IPS-11a (cell line): ENCODE measurements around the gene NUDT14.

Experiments
- H3K4me3 ChIP-seq: one replicate; pipeline ENCODE4 v1.5.1; 2013; ENCODE audit warnings: low read depth, low read length, control low read depth

NUDT14 gene

GRCh38 chr14:105176513-105176912 lies 4.6 kb downstream of the NUDT14 start:
- no peak overlapping the region for H3K4me3 ChIP-seq

- no peak overlapping the region for H3K4me3 ChIP-seq
Observed at GRCh38 chr14:105173901-105174894, 6.9 kb downstream of the NUDT14 start.

DNA sequence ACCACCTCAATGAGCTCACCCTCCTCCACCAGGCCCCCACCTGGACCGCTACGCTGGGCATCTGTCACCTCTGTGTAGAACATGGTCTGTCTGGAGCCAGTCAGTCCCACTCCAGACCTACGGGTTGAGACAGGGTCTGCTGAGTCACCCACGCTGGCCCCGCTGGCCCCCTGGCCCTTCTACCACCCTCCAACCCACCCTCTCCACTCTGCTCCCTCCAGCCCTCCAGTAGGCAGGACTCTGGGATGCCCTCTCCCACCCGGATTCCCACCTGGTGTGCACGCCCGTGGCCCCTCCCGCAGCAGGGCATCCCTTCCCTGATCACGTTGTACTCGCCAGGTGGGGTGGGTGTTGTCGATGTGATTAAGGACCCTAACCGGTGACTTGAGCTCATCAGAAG lies 8.0 kb downstream of the NUDT14 start:
- no peak overlapping the region for H3K4me3 ChIP-seq

- no peak overlapping the region for H3K4me3 ChIP-seq
Observed at GRCh38 chr14:105172476-105172875, 8.6 kb downstream of the NUDT14 start.

DNA sequence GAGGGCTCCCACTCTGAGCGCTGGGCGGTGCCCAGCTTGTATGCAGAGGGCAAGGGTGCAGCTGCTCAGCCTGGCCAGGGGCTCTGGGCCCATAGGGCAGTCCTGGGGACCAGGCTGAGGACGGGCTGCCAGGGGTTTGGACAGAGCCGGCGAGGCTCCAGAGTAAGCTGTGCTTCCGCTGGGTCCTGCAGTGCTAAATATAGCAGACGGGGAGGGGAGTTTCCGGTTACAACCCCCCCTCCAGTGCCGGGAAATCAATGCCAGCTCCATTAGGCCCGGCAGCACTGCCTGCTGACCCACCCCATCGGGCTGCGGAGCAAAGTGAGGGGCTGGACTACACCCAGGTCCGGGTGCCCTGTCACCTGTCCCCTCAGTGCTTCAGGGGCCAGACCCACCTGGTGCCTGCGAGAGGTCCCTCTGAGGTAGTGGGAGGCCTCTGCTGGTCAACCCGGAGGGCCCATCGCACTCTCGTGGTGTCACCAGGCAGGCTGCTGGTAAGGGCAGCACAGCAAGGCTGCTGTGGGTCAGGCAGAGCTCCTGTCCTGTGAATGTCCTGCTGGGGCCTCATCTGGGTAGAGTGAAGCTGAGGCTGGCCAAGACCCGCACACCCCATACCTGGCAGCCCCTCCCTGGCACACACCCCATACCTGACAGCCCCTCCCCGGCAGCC lies 10.0 kb downstream of the NUDT14 start:
- H3K4me3 ChIP-seq: no peak overlapping the region

- no peak overlapping the region for H3K4me3 ChIP-seq
Observed at GRCh38 chr14:105169776-105170655, 11.1 kb downstream of the NUDT14 start.

GRCh38 chr14:105168979-105169507 lies 12.1 kb downstream of the NUDT14 start:
- no peak overlapping the region for H3K4me3 ChIP-seq

- H3K4me3 ChIP-seq: peak within 1 kb of the TSS; percentile 20
Observed at GRCh38 chr14:105168496-105168978, 12.6 kb downstream of the NUDT14 start, which contains the start of gene JAG2. Gene JAG2, minus strand, starts transcription at chr14:105168776. Its CDS starts 356 bp downstream, at chr14:105168420.

DNA sequence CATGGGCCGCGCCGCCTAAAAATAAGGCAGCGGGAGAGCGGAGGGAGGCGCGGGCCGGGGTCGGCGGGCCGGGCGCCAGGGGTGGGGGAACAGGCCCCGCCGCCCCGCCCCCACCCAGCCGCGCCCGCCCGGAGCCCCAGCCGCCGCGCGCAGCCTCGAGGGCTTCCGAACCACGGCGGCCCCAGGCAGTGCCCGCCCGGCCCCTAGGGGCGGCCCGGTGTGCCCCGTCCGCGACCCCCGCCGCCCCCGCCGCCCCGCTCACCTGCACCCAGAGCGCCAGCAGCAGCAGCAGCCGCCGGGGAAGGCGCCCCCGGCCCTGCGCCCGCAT lies 13.1 kb downstream of the NUDT14 start:
- H3K4me3 ChIP-seq: peak overlapping the region; percentile 20

- peak overlapping the region; percentile 20 for H3K4me3 ChIP-seq
Observed at GRCh38 chr14:105167303-105168092, 13.6 kb downstream of the NUDT14 start.

DNA sequence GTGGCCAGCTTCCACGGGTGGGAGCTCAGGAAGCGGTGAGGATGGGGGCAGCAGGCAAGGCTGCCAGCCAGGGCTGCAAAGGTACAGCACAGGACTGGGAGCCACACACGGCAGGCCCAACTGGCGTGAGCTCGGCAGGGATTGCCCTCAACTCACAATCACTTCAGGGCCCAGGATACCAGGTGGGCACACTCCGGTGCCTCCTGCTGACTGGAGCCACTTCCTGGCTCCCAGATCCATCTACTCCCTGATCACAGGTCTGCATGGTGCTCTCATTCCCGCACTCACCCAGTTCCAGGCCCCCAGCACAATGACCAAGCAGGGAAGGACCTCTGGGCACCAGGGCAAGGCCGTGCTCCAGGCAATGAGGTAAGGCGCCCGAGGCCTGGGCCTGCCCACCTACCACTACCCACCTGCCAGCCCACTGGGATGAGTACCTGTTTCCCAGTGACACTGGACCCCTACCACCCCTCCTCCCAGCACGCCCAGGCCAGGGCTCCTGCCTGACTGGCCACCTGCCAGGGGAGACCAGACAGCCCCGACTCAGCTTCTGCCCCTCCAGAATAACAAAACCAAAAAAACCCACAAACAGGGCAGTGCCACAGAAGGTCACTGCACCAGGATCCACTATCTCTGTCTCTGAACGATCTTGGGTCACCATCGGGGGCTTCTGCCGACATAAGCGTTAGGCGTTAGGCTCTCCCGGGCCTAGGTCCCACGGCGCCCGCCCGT lies 14.4 kb downstream of the NUDT14 start:
- no peak overlapping the region for H3K4me3 ChIP-seq

GRCh38 chr14:105165761-105166485 lies 15.2 kb downstream of the NUDT14 start:
- no peak overlapping the region for H3K4me3 ChIP-seq

DNA sequence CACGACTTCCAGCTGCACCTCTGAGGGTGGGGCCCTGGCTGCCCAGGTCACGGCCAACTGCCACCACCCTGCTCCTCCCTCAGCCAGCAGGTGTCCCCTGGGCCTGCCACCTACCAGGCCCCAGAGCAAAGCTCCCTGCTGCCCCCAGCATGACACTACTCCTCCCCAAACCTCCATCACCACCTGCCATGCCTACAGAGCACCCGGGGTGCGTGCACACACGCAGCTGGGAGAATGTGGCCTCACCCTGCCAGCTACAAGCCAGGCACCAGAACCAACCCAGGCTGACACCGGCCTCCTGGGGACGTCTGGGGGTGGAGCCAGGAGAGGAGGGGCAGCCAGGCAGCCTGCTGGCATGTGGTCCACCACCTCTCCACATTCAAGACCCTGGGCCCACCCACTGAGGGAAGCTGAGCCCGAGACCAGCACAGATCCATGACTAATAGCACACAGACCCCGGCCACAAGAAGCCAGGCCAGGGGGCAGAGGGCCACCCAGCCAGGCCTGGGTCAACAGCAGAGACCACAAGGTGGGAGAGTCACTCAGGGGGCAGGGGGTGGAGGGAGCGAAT lies 15.9 kb downstream of the NUDT14 start:
- no peak overlapping the region for H3K4me3 ChIP-seq

DNA sequence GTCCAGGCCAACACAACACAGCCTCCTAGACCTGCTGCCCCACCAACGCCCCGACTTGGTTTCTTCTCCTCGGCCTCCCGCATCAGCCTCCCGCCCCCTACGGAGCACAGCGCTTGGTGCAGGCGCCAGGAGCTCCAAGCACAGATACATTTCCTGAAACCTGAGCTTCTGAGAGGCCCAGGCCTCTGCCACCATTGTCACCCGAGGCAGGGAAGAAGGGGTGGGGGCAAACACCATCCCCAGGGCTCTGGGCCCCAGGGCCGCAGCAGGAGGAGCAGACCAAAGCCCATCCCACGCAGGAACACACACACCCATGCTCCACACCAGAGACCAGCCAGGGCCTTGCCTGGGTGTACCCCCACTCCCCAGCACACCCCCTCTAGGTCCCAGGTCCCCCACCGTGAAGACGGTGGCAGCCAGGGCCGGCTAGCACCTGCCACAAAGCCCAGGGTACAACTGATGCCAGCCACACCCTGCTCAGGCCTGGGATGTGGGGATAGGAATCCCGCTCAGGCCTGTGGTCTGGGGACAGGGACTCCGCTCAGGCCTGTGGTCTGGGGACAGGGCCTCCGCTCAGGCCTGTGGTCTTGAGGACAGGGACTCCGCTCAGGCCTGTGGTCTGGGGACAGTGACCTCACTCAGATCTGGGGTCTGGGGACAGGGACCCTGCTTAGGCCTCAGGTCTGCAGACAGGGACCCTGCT lies 17.9 kb downstream of the NUDT14 start:
- no peak overlapping the region for H3K4me3 ChIP-seq

DNA sequence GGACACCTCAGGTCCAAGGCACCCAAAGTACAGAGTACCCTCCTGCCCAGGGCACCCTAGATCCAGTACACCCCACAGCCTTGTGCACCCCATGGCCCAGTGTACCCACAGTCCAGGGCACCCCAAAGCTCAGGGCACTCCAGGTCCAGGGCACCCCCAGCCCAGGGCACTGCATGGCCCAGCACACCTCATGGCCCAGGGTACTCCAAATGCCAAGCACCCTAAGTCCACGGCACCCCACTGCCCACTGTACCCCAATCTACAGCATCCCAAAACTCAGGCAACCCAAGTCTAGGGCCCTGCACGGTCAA lies 18.5 kb downstream of the NUDT14 start:
- H3K4me3 ChIP-seq: no peak overlapping the region

DNA sequence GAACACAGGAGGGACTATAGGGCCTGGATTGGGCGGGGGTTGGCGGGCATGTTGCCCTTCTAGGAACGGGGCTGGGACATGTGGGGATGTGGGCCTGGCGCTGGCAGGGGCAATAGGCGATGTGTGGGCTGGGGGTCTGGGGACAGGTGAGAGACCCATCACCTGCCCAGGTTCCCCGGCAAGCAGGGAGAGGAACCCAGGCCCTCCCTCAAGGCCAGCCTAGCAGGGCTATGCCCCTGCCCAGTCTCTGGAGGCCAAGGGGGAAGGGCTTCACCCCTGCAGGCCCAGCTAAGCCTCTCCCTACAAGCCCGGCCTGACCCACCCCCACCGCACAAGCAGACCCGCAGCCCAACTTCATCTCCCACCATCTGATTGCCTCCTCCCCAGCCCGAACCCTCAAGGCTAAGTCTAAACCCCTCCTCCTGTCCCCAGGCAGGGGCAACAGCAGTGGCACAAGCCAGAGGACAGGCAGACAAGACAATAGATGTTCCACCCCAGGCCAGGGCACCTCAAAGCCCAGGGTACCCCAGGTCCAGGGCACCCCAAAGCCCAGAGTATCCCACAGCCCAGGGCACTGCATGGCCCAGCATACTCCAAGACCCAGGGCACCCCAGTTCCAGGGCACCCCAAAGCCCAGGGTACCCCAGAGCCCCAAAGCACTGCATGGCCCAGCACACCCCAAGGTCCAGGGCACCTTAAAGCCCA lies 19.0 kb downstream of the NUDT14 start:
- H3K4me3 ChIP-seq: no peak overlapping the region

DNA sequence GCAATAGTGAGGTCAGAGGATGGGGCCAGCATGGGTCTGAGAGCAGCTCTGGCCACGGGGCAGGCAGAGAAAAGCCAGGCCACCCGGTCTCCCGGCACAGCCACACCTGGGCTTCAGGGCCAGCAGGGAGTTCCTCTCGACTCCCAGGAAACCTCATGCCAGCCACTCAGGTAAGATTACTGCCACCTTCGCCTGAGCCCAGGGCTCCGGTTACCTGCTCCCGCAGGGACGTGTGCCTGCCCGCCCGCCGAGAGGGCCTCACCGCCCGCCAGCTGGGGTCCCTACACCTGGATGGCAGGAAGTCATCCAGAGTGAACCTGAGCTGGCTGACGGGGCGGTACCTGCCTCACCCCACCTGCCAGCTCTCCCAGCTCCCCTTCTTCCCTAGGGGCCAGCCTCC lies 19.8 kb downstream of the NUDT14 start:
- H3K4me3 ChIP-seq: no peak overlapping the region
